ENCODE results near the gene ADAP2. TPM values are rescaled to one million over a fixed set of nuclear protein-coding genes. Genes with fewer than 3 reads are reported as not detected.

The ADAP2 gene
- polyA plus RNA-seq, 1 experiment: 0.42 TPM

- Histone ChIP-seq H3K36me3 (ENCODE audit: control insufficient read depth, insufficient read depth, low read length) (peaks cover 2% of the 10 kb centered on the region; the same call in 1 of the 2 replicates), H3K27me3 (ENCODE audit: control insufficient read depth, insufficient read depth, low read length) (no peaks in the 10 kb centered on the region), H3K4me3 (ENCODE audit: low read depth, low read length) (no peak overlapping the region)
- no peak for DNase-seq (ENCODE audit: low read depth)
- ChIA-PET POLR2A (no interaction called here), CTCF (no interaction called here)
- no peak for TF ChIP-seq CTCF (IDR thresholded peaks at IDR 0.05; ENCODE audit: insufficient read depth, low read depth, low read length)
Measured at GRCh38 chr17:30981531-30982519, 60.1 kb downstream of the ADAP2 start.

DNA sequence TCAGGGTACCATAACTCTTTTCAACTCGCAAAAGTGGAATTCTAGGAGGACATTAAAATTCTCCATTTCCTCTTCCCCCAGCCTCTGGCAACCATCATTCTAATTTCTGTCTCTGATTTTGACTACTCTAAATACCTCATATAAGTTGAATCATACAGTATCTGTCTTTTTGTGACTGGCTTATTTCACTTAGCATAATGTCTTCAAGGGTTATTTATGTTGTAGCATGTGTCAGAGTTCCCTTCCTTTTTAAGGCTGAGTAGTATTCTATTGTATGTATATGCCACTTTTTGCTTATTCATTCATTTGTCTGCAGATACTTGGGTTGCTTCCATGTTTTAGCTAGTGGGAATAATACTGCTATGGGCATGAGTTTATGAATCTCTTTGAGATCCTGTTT is 61.1 kb downstream of the ADAP2 start:
- no peak for DNase-seq (ENCODE audit: low read depth)
- CTCF ChIA-PET: no interaction called here
- Histone ChIP-seq H3K27me3 (ENCODE audit: control insufficient read depth, insufficient read depth, low read length) (no peaks in the 10 kb centered on the region), H3K4me3 (ENCODE audit: low read depth, low read length) (no peak overlapping the region), H3K36me3 (ENCODE audit: control insufficient read depth, insufficient read depth, low read length) (peaks cover 2% of the 10 kb centered on the region; the same call in 1 of the 2 replicates)
- TF ChIP-seq CTCF (IDR thresholded peaks at IDR 0.05; ENCODE audit: insufficient read depth, low read depth, low read length): no peak
- POLR2A ChIA-PET: no interaction called here

GRCh38 chr17:30990458-30990857 is 68.7 kb downstream of the ADAP2 start:
- no peak overlapping the region for H3K4me3 ChIP-seq (ENCODE audit: low read depth, low read length)
- no peak for TF ChIP-seq CTCF (IDR thresholded peaks at IDR 0.05; ENCODE audit: insufficient read depth, low read depth, low read length)
- DNase-seq (ENCODE audit: low read depth): no peak
- ChIA-PET POLR2A (no interaction called here), CTCF (no interaction called here)
- H3K27me3 ChIP-seq (ENCODE audit: control insufficient read depth, insufficient read depth, low read length): no peaks in the 10 kb centered on the region
- H3K36me3 ChIP-seq (ENCODE audit: control insufficient read depth, insufficient read depth, low read length): peaks cover 2% of the 10 kb centered on the region

GRCh38 chr17:30992551-30992950 is 70.8 kb downstream of the ADAP2 start:
- Histone ChIP-seq H3K36me3 (ENCODE audit: control insufficient read depth, insufficient read depth, low read length) (peaks cover 4% of the 10 kb centered on the region), H3K4me3 (ENCODE audit: low read depth, low read length) (no peak overlapping the region), H3K27me3 (ENCODE audit: control insufficient read depth, insufficient read depth, low read length) (no peaks in the 10 kb centered on the region)
- no peak for TF ChIP-seq CTCF (IDR thresholded peaks at IDR 0.05; ENCODE audit: insufficient read depth, low read depth, low read length)
- POLR2A ChIA-PET: no interaction called here
- no peak for DNase-seq (ENCODE audit: low read depth)
- CTCF ChIA-PET: no interaction called here

- no peak for TF ChIP-seq CTCF (IDR thresholded peaks at IDR 0.05; ENCODE audit: insufficient read depth, low read depth, low read length)
- Histone ChIP-seq H3K36me3 (ENCODE audit: control insufficient read depth, insufficient read depth, low read length) (peaks cover 10% of the 10 kb centered on the region), H3K27me3 (ENCODE audit: control insufficient read depth, insufficient read depth, low read length) (no peaks in the 10 kb centered on the region), H3K4me3 (ENCODE audit: low read depth, low read length) (no peak overlapping the region)
- POLR2A ChIA-PET: no interaction called here
- CTCF ChIA-PET: interaction anchor here (1.0 kb wide), 1 partner anchor 20 kb away, joined by 8 read pairs; no protein-coding TSS in a partner anchor
- DNase-seq (ENCODE audit: low read depth): no peak
Measured at GRCh38 chr17:30995347-30995746, 73.6 kb downstream of the ADAP2 start.

Measured in BJ (cell line).